Neural cell (in vitro differentiated cells): ENCODE data around the gene SLCO3A1. TPM values are rescaled to one million over a fixed set of nuclear protein-coding genes. Genes with fewer than 3 reads are reported as not detected.

Experiments used
- H2AFZ ChIP-seq: fragments of 200-600, 300-800 bp; sonication (generic), shearing (Covaris generic); 2 replicates; pipeline ENCODE4 v1.6.0; 2014; ENCODE audit warnings: low read depth, mild to moderate bottlenecking, antibody characterized with exemption, low read length, moderate library complexity
- H3F3A ChIP-seq: fragments of 200-600 bp; shearing (Covaris generic); 2 replicates; pipeline ENCODE4 v1.6.1; 2016; ENCODE audit warnings: mild to moderate bottlenecking, moderate library complexity, mixed read lengths, antibody characterized with exemption, low read length; ENCODE audit not compliant: insufficient read depth, poor library complexity, severe bottlenecking
- H3K27ac ChIP-seq: fragments of 200-600, 300-800 bp; sonication (generic), shearing (Covaris generic); 2 replicates; pipeline ENCODE4 v1.5.1; 2014; ENCODE audit warnings: mild to moderate bottlenecking, low read length, moderate library complexity
- H3K27me3 ChIP-seq: fragments of 300-800, 200-600 bp; sonication (generic), shearing (Covaris generic); 2 replicates; pipeline ENCODE4 v1.6.0; 2014; ENCODE audit warnings: mild to moderate bottlenecking, low read depth, low read length, moderate library complexity; ENCODE audit not compliant: insufficient read depth
- H3K36me3 ChIP-seq: fragments of 300-800, 200-600 bp; sonication (generic), shearing (Covaris generic); 2 replicates; pipeline ENCODE4 v1.5.1; 2014; ENCODE audit warnings: mild to moderate bottlenecking, antibody characterized with exemption, low read length, moderate library complexity; ENCODE audit not compliant: insufficient read depth
- H3K4me2 ChIP-seq: fragments of 300-800, 200-600 bp; sonication (generic), shearing (Covaris generic); 2 replicates; pipeline ENCODE4 v1.6.0; 2014; ENCODE audit warnings: mild to moderate bottlenecking, low read length
- H3K4me3 ChIP-seq: fragments of 300-800, 200-600 bp; sonication (generic), shearing (Covaris generic); 2 replicates; pipeline ENCODE4 v1.5.1; 2014; ENCODE audit warnings: mild to moderate bottlenecking, low read length, moderate library complexity
- H3K79me2 ChIP-seq: fragments of 200-600 bp; shearing (Covaris generic); replicated peaks from 2 replicates; pipeline ENCODE4 v1.6.0; 2014; ENCODE audit warnings: mild to moderate bottlenecking, low read length, moderate library complexity; ENCODE audit not compliant: insufficient read depth
- H3K9ac ChIP-seq: fragments of 300-800, 200-600 bp; sonication (generic), shearing (Covaris generic); 2 replicates; pipeline ENCODE4 v1.6.1; 2016; ENCODE audit warnings: mild to moderate bottlenecking, low read length, mixed read lengths
- H3K9me2 ChIP-seq: fragments of 200-600 bp; shearing (Covaris generic); 2 replicates; pipeline ENCODE4 v1.6.1; 2016; ENCODE audit warnings: mild to moderate bottlenecking, low read length, mixed read lengths; ENCODE audit not compliant: insufficient read depth
- H3K9me3 ChIP-seq: fragments of 200-600, 300-800 bp; sonication (generic), shearing (Covaris generic); 2 replicates; pipeline ENCODE4 v1.6.1; 2016; ENCODE audit warnings: mild to moderate bottlenecking, mixed run types, low read length, moderate library complexity, mixed read lengths
- H4K20me1 ChIP-seq: fragments of 200-600 bp; shearing (Covaris generic); 2 replicates; pipeline ENCODE4 v1.6.1; 2016; ENCODE audit warnings: mild to moderate bottlenecking, mixed run types; ENCODE audit not compliant: insufficient read depth
- CTCF ChIP-seq: fragments of 450-650 bp; IDR thresholded peaks from 2 replicates; pipeline ENCODE4 v1.5.1; 2014; ENCODE audit warnings: antibody characterized with exemption, mild to moderate bottlenecking, moderate library complexity; ENCODE audit not compliant: poor library complexity, severe bottlenecking
- EP300 ChIP-seq: fragments of 450-650 bp; conservative IDR thresholded peaks from 2 replicates; pipeline ENCODE4 v1.6.1; 2014; ENCODE audit warnings: antibody characterized with exemption, mild to moderate bottlenecking, moderate library complexity; ENCODE audit not compliant: poor library complexity, severe bottlenecking
- EZH2 ChIP-seq: fragments of 200-600, 300-800 bp; shearing (Covaris generic), sonication (generic); IDR thresholded peaks from 2 replicates; pipeline ENCODE4 v1.6.1; 2014; ENCODE audit warnings: antibody characterized with exemption, low read length, borderline replicate concordance, mild to moderate bottlenecking; ENCODE audit not compliant: insufficient read depth, poor library complexity, severe bottlenecking
- MXI1 ChIP-seq: fragments of 450-650 bp; conservative IDR thresholded peaks from 2 replicates; pipeline ENCODE4 v1.6.1; 2014; ENCODE audit warnings: antibody characterized with exemption, mild to moderate bottlenecking; ENCODE audit not compliant: poor library complexity, severe bottlenecking
- POLR2AphosphoS5 ChIP-seq: IDR thresholded peaks from 2 replicates; pipeline ENCODE4 v1.6.1; 2012
- RAD21 ChIP-seq: fragments of 450-650 bp; conservative IDR thresholded peaks from 2 replicates; pipeline ENCODE4 v1.6.1; 2014; ENCODE audit warnings: antibody characterized with exemption, mild to moderate bottlenecking, moderate library complexity
- REST ChIP-seq: IDR thresholded peaks from 2 replicates; pipeline ENCODE4 v1.6.1; 2012; ENCODE audit warnings: borderline replicate concordance
- SMC3 ChIP-seq: fragments of 450-650 bp; conservative IDR thresholded peaks from 2 replicates; pipeline ENCODE4 v1.6.1; 2014; ENCODE audit warnings: antibody characterized with exemption, mild to moderate bottlenecking, moderate library complexity; ENCODE audit not compliant: poor library complexity
- TAF1 ChIP-seq: IDR thresholded peaks from 2 replicates; pipeline ENCODE4 v1.6.1; 2012; ENCODE audit warnings: low read depth
- polyA plus RNA-seq: library from polyadenylated mRNA; depleted of rRNA; stranded (reverse); fragments of >200 nt; gene quantifications from 2 replicates; pipeline ENCODE4 v1.2.3, GENCODE V29; 2014

SLCO3A1 gene
- polyA plus RNA-seq, 1 donor from 2014 or later: 14.2 TPM

GRCh38 chr15:92018535-92019239 is 165.2 kb downstream of the SLCO3A1 start:
- Histone ChIP-seq H3K9me2 (no peaks in the 10 kb centered on the region), H3K79me2 (peaks cover 9% of the 10 kb centered on the region), H3K27me3 (no peaks in the 10 kb centered on the region), H3K4me2 (no peak overlapping the region), H4K20me1 (no peaks in the 10 kb centered on the region), H3K9me3 (no peaks in the 10 kb centered on the region), H2AFZ (no peak overlapping the region), H3F3A (no peaks in the 10 kb centered on the region), H3K9ac (no peak overlapping the region), H3K27ac (no peak overlapping the region), H3K36me3 (no peaks in the 10 kb centered on the region), H3K4me3 (no peak overlapping the region)
- TF ChIP-seq POLR2AphosphoS5: no peak
- no peak for TF ChIP-seq EP300
- no peak for TF ChIP-seq CTCF
- TF ChIP-seq RAD21: no peak
- no peak for TF ChIP-seq TAF1
- TF ChIP-seq REST: no peak
- TF ChIP-seq EZH2: no peak
- no peak for TF ChIP-seq MXI1
- no peak for TF ChIP-seq SMC3

- no peak for TF ChIP-seq POLR2AphosphoS5
- Histone ChIP-seq H3K9ac (no peak overlapping the region), H4K20me1 (no peaks in the 10 kb centered on the region), H3K79me2 (peaks cover 14% of the 10 kb centered on the region), H3K27me3 (no peaks in the 10 kb centered on the region), H3K27ac (no peak overlapping the region), H3K9me2 (no peaks in the 10 kb centered on the region), H3K9me3 (no peaks in the 10 kb centered on the region), H3K4me2 (no peak overlapping the region), H2AFZ (no peak overlapping the region), H3K4me3 (no peak overlapping the region), H3F3A (no peaks in the 10 kb centered on the region), H3K36me3 (no peaks in the 10 kb centered on the region)
Observed at GRCh38 chr15:92019706-92020105, 166.2 kb downstream of the SLCO3A1 start.
